A673 (cell line): ENCODE measurements around the gene EPS8. TPM values are rescaled to one million over a fixed set of nuclear protein-coding genes. Genes with fewer than 3 reads are reported as not detected.

ENCODE experiments used
- BruUV-seq: library from RNA; stranded (reverse); fragments of 400-500 nt; replicated peaks from 2 replicates; lab custom pipeline; 2021; lab: Mats Ljungman, UMichigan
- CTCF ChIA-PET: fragments of 300-600 bp; sonication (Branson Sonifier 250); formaldehyde crosslinking; loops from one replicate; lab custom pipeline; 2022; ENCODE audit warnings: antibody characterized with exemption; lab: Charles Lee
- POLR2A ChIA-PET: fragments of 300-600 bp; sonication (Branson Sonifier 250); formaldehyde crosslinking; loops from one replicate; lab custom pipeline; 2022; ENCODE audit warnings: antibody characterized with exemption; ENCODE audit not compliant: low non-redundant PET; lab: Charles Lee
- DNase-seq: peaks from one replicate; pipeline ENCODE4 v3.0.0-alpha.2; 2015; ENCODE audit warnings: low spot score
- H3K27ac ChIP-seq: fragments of 200-600 bp; sonication (generic); 2 replicates; pipeline ENCODE4 v1.5.1; 2016; ENCODE audit warnings: mixed run types, low read depth, mild to moderate bottlenecking, mixed read lengths, antibody characterized with exemption, low read length; ENCODE audit not compliant: poor library complexity, severe bottlenecking
- H3K27me3 ChIP-seq: fragments of 200-600 bp; sonication (generic); replicated peaks from 2 replicates; pipeline ENCODE4 v1.6.1; 2017; ENCODE audit warnings: mixed run types, low read depth, mild to moderate bottlenecking, mixed read lengths, antibody characterized with exemption, low read length; ENCODE audit not compliant: insufficient read depth, poor library complexity
- H3K36me3 ChIP-seq: fragments of 200-600 bp; sonication (generic); 2 replicates; pipeline ENCODE4 v1.6.1; 2016; ENCODE audit warnings: mixed run types, mild to moderate bottlenecking, mixed read lengths, antibody characterized with exemption, low read length; ENCODE audit not compliant: insufficient read depth, poor library complexity, severe bottlenecking
- H3K4me1 ChIP-seq: fragments of 200-600 bp; sonication (generic); 2 replicates; pipeline ENCODE4 v1.6.1; 2017; ENCODE audit warnings: mixed run types, mild to moderate bottlenecking, mixed read lengths, antibody characterized with exemption, low read length; ENCODE audit not compliant: insufficient read depth, poor library complexity, severe bottlenecking
- H3K4me3 ChIP-seq: fragments of 200-600 bp; sonication (generic); 2 replicates; pipeline ENCODE4 v1.5.1; 2016; ENCODE audit warnings: low read depth, mixed run types, mild to moderate bottlenecking, mixed read lengths, low read length; ENCODE audit not compliant: poor library complexity, severe bottlenecking
- H3K9me3 ChIP-seq: fragments of 200-600 bp; sonication (generic); 2 replicates; pipeline ENCODE4 v1.6.1; 2016; ENCODE audit warnings: mixed run types, low read depth, mild to moderate bottlenecking, mixed read lengths, antibody characterized with exemption, low read length; ENCODE audit not compliant: poor library complexity, severe bottlenecking
- EZH2 ChIP-seq: fragments of 200-600 bp; sonication (generic); IDR thresholded peaks from 2 replicates; pipeline ENCODE4 v1.6.1; 2017; ENCODE audit warnings: borderline replicate concordance, low read depth, mild to moderate bottlenecking, mixed read lengths, antibody characterized with exemption, low read length; ENCODE audit not compliant: poor library complexity, severe bottlenecking
- intact Hi-C: fragments of 100-400 bp; cut with micrococcal nuclease; formaldehyde crosslinking; loops from one replicate; pipeline ENCODE4 v1.10.0; 2022; ENCODE audit not compliant: unreplicated experiment
- total RNA-seq: library from RNA; stranded (reverse); gene quantifications from 2 replicates; pipeline ENCODE4 v1.2.3, GENCODE V29; 2021
- TF ChIP-seq, protein P1 (sequence below): fragments of 300-800, 200-600 bp; sonication (generic); conservative IDR thresholded peaks from 2 replicates; pipeline ENCODE4 v1.5.1; 2017; ENCODE audit warnings: low read depth, mild to moderate bottlenecking, antibody characterized with exemption, low read length, moderate library complexity, mixed read lengths

Gene EPS8
- total RNA-seq, 1 experiment from 2014 or later, result 14.0 TPM

DNA sequence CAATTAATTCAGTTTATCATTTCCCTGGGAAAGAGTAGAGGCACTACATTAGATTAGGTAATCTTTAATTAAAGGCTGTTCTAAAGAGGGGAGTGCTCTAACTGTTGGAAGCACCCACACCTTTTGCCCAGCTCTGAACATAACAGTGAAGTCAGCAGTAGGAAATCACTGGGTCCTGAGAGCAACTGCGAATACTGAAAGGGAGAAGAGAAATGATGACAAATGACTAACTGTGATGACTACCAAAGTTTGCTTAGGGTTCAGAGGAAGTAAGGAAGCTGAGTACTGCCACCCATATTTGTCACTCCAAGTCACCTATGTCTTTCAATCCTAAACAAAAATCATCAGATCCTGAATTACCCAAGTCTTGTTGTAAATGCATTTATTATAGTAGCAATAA is 140.6 kb downstream of the EPS8 start:
- CTCF ChIA-PET, result no interaction called here
- TF ChIP-seq, protein P1, sequence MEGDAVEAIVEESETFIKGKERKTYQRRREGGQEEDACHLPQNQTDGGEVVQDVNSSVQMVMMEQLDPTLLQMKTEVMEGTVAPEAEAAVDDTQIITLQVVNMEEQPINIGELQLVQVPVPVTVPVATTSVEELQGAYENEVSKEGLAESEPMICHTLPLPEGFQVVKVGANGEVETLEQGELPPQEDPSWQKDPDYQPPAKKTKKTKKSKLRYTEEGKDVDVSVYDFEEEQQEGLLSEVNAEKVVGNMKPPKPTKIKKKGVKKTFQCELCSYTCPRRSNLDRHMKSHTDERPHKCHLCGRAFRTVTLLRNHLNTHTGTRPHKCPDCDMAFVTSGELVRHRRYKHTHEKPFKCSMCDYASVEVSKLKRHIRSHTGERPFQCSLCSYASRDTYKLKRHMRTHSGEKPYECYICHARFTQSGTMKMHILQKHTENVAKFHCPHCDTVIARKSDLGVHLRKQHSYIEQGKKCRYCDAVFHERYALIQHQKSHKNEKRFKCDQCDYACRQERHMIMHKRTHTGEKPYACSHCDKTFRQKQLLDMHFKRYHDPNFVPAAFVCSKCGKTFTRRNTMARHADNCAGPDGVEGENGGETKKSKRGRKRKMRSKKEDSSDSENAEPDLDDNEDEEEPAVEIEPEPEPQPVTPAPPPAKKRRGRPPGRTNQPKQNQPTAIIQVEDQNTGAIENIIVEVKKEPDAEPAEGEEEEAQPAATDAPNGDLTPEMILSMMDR, result no peak
- TF ChIP-seq EZH2, result no peak

DNA sequence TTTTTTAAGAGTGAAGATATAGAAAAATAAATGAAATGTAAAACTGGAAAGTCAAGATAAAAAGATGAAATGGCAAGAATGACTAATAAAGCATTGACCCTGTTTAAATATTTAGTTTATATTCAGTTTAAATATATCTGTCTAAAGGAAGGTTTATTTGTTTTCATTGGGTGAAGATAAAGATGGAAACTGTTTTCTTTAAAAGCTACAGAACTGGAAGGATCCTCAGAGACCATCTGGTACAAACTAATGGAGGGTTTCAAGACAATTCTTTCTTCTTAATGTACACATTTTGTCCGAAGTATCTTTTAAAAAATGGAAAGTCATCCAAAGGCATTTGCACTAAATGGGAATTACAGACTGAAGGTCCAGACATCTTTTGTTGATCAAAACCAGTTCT is 142.6 kb downstream of the EPS8 start:
- CTCF ChIA-PET, result no interaction called here
- intact Hi-C loops, result no loop called here
- BruUV-seq, result no TSS peak

More for the DNA sequence above, 140.6 kb downstream of the EPS8 start:
- Histone ChIP-seq H3K4me1 (peaks cover 4% of the 10 kb centered on the region), H3K9me3 (no peaks in the 10 kb centered on the region), H3K36me3 (no peaks in the 10 kb centered on the region), H3K27me3 (no peaks in the 10 kb centered on the region), H3K27ac (no peak overlapping the region), H3K4me3 (no peak overlapping the region)
- intact Hi-C loops, result no loop called here
- no peak for DNase-seq
- BruUV-seq, result no TSS peak
- POLR2A ChIA-PET, result interaction anchor here (0.7 kb wide), 1 partner anchor 33 kb away, joined by 3 read pairs; no protein-coding TSS in a partner anchor

DNA sequence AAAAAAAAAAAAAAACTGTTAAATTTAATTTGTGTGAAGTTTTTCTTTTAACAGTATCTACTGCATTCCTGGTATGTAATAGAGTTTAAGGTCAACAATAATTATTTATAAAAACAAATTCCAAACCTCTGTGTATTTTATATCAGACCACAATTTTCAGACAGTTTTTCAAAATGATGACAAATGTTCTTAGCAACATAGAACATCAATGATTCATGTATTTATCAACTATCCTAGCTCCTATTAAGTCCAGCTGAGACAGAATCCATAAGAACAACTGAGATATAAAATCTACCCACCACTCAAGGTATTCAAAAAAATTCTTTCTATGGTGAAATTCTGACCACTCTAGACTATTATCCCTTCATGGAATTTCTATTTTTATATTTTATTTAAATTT is 144.5 kb downstream of the EPS8 start:
- BruUV-seq, result no TSS peak
- no peaks in the 10 kb centered on the region for H3K4me1 ChIP-seq
- DNase-seq, result no peak
- TF ChIP-seq EZH2, result no peak
- TF ChIP-seq, protein P1, result no peak
- no peak overlapping the region for H3K4me3 ChIP-seq
- H3K27ac ChIP-seq, result no peak overlapping the region
- ChIA-PET CTCF (no interaction called here), POLR2A (no interaction called here)
- no peaks in the 10 kb centered on the region for H3K9me3 ChIP-seq
- intact Hi-C loops, result no loop called here
- no peaks in the 10 kb centered on the region for H3K36me3 ChIP-seq
- H3K27me3 ChIP-seq, result no peaks in the 10 kb centered on the region

More for the DNA sequence above, 142.6 kb downstream of the EPS8 start:
- Histone ChIP-seq H3K9me3 (no peaks in the 10 kb centered on the region), H3K4me1 (peaks cover 4% of the 10 kb centered on the region), H3K27ac (no peak overlapping the region), H3K4me3 (no peak overlapping the region), H3K27me3 (no peaks in the 10 kb centered on the region), H3K36me3 (no peaks in the 10 kb centered on the region)
- DNase-seq, result no peak
- POLR2A ChIA-PET, result no interaction called here
- no peak for TF ChIP-seq EZH2
- TF ChIP-seq, protein P1, result no peak
